ENCODE results near the gene SEMA3C. TPM values are rescaled to one million over a fixed set of nuclear protein-coding genes. Genes with fewer than 3 reads are reported as not detected.

SEMA3C gene
- total RNA-seq, 4 donors from 2014 or later: 2.6 to 30.9 (median 14.2) TPM

DNA sequence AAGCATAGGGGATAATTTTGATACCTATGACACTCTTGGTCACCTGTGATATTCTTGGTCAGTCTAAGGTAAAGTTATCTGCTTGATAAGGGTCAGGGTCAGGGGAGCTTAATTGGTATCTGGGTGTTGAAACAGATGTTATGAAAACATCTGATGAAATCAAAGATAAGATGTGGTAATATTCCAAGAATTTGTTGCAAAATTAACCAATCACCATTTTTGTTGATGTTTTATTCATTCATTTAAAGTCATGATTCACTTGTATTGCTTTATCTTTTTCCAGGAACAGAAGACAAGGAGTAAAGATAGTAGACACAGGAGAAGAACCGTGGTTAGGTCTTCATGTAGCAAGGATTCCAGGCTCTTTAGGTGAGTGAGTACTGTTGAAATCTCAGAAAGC is 103.1 kb downstream of the SEMA3C start:
- Histone ChIP-seq H3K36me3 (no peaks in the 10 kb centered on the region), H3K9me3 (no peaks in the 10 kb centered on the region), H3K27ac (no peak overlapping the region), H3K4me3 (no peak overlapping the region), H3K4me1 (no peaks in the 10 kb centered on the region), H3K27me3 (no peaks in the 10 kb centered on the region)
- intact Hi-C loops (cut with DNase I): no loop called here
- no peak for DNase-seq
- 84 to 86% methylated on average over 1 of the region's 1 CpG for WGBS, 2 donors
- no peak for TF ChIP-seq POLR2A (IDR thresholded peaks at IDR 0.05)
- TF ChIP-seq, protein P1, sequence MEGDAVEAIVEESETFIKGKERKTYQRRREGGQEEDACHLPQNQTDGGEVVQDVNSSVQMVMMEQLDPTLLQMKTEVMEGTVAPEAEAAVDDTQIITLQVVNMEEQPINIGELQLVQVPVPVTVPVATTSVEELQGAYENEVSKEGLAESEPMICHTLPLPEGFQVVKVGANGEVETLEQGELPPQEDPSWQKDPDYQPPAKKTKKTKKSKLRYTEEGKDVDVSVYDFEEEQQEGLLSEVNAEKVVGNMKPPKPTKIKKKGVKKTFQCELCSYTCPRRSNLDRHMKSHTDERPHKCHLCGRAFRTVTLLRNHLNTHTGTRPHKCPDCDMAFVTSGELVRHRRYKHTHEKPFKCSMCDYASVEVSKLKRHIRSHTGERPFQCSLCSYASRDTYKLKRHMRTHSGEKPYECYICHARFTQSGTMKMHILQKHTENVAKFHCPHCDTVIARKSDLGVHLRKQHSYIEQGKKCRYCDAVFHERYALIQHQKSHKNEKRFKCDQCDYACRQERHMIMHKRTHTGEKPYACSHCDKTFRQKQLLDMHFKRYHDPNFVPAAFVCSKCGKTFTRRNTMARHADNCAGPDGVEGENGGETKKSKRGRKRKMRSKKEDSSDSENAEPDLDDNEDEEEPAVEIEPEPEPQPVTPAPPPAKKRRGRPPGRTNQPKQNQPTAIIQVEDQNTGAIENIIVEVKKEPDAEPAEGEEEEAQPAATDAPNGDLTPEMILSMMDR (IDR thresholded peaks at IDR 0.05): no peak

DNA sequence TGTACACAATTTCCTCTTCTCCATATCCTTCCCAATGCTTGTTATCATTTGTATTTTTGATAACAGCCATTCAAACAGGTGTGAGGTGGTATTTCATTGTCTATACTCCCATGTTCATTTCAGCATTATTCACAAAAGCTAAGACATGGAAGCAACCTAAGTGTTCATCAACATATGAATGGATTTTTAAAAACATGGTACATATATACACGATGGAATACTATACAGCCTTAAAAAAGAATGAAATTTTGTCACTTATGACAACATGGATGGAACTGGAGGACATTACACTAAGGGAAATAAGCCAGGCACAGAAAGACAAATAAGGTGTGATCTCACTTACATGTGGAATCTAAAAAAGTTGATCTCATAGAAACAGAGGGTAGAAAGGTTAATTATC is 109.3 kb downstream of the SEMA3C start:
- no peak for TF ChIP-seq POLR2A (IDR thresholded peaks at IDR 0.05)
- TF ChIP-seq, protein P1 (IDR thresholded peaks at IDR 0.05): no peak

GRCh38 chr7:80807166-80807900 is 111.5 kb downstream of the SEMA3C start:
- TF ChIP-seq POLR2A (IDR thresholded peaks at IDR 0.05): no peak
- TF ChIP-seq, protein P1 (IDR thresholded peaks at IDR 0.05): no peak
- no peak overlapping the region for H3K4me3 ChIP-seq
- intact Hi-C loops (cut with DNase I): no loop called here
- no peaks in the 10 kb centered on the region for H3K9me3 ChIP-seq
- no peaks in the 10 kb centered on the region for H3K4me1 ChIP-seq
- no peaks in the 10 kb centered on the region for H3K36me3 ChIP-seq
- H3K27me3 ChIP-seq: no peaks in the 10 kb centered on the region
- no peak overlapping the region for H3K27ac ChIP-seq
- WGBS, 2 donors: 45 to 54% methylated on average over 3 of the region's 3 CpGs
- DNase-seq: no peak

More for the DNA sequence above, 109.3 kb downstream of the SEMA3C start:
- 80 to 88% methylated on average over 1 of the region's 1 CpG for WGBS, 2 donors
- intact Hi-C loops (cut with DNase I): no loop called here
- Histone ChIP-seq H3K36me3 (no peaks in the 10 kb centered on the region), H3K27me3 (no peaks in the 10 kb centered on the region), H3K9me3 (no peaks in the 10 kb centered on the region), H3K4me1 (no peaks in the 10 kb centered on the region), H3K4me3 (no peak overlapping the region), H3K27ac (no peak overlapping the region)
- no peak for DNase-seq

GRCh38 chr7:80806663-80807062 is 112.2 kb downstream of the SEMA3C start:
- no peak overlapping the region for H3K27ac ChIP-seq

GRCh38 chr7:80804589-80804988 is 114.3 kb downstream of the SEMA3C start:
- no peak for DNase-seq
- H3K36me3 ChIP-seq: no peaks in the 10 kb centered on the region
- H3K4me3 ChIP-seq: no peak overlapping the region
- no peaks in the 10 kb centered on the region for H3K27me3 ChIP-seq
- intact Hi-C loops (cut with DNase I): no loop called here
- H3K4me1 ChIP-seq: no peaks in the 10 kb centered on the region
- no peak overlapping the region for H3K27ac ChIP-seq
- WGBS, 2 donors: 76 to 82% methylated on average over 4 of the region's 4 CpGs
- TF ChIP-seq POLR2A (IDR thresholded peaks at IDR 0.05): no peak
- TF ChIP-seq, protein P1 (IDR thresholded peaks at IDR 0.05): no peak
- no peaks in the 10 kb centered on the region for H3K9me3 ChIP-seq

More at GRCh38 chr7:80806663-80807062, 112.2 kb downstream of the SEMA3C start:
- Histone ChIP-seq H3K9me3 (no peaks in the 10 kb centered on the region), H3K4me3 (no peak overlapping the region), H3K27me3 (no peaks in the 10 kb centered on the region), H3K4me1 (no peaks in the 10 kb centered on the region), H3K36me3 (no peaks in the 10 kb centered on the region)
- 59 to 79% methylated on average over 6 of the region's 6 CpGs for WGBS, 2 donors
- no peak for DNase-seq
- intact Hi-C loops (cut with DNase I): no loop called here
- no peak for TF ChIP-seq POLR2A (IDR thresholded peaks at IDR 0.05)
- TF ChIP-seq, protein P1 (IDR thresholded peaks at IDR 0.05): no peak
